ENCODE results near the gene ARID1B. TPM values are rescaled to one million over a fixed set of nuclear protein-coding genes. Genes with fewer than 3 reads are reported as not detected.

ARID1B gene
- total and polyA plus RNA-seq, 2 of the 4 experiments (the other 2 are of a cell fraction) = 14.5 to 20.1 TPM

DNA sequence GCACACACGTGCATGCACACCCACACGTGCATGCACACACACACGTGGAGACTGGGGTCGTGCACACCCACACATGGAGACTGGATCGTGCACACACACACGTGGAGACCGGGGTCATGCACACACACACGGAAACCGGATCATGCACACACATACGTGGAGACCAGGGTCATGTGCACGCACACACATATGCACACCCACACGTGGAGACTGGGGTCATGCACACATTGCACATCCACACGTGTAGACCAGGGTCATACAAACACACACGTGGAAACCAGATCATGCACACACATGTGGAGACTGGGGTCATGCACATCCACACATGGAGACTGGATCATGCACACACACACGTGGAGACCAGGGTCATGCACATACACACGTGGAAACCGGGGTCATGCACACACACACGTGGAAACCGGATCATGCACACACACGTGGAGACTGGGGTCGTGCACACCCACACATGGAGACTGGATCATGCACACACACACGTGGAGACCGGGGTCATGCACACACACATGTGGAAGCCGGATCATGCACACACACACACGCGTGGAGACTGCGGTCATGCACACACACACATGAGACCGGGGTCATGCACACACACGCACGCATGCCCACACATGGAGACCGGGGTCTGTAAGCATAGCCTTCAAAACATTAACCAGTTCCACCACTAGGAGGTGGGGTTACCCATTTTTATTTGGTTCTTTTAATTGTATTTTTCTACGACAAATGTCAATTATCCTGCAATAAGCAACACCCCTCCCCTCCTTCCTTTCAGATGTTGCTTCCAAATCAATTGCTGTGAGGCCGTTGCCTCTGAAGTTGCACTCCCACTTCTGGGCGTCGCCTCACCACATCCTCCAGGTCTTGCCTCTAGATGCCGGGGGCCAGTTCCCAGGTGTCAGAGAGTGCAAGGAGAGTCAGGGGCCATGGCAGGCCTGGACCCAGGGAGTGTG lies 450.3 kb downstream of the ARID1B start:
- Histone ChIP-seq H3K27ac (ENCODE audit: insufficient read depth, low read length) (no peak overlapping the region), H3K9ac (ENCODE audit: low read depth, low read length) (no peak overlapping the region), H3K4ac (ENCODE audit: low read depth, low read length) (no peak overlapping the region), H4K20me1 (ENCODE audit: insufficient read depth, low read length) (no peaks in the 10 kb centered on the region), H2AK9ac (replicated peaks; ENCODE audit: low read depth, low read length, poor library complexity) (peak overlapping the region; percentile 5), H3K36me3 (ENCODE audit: control insufficient read depth, insufficient read depth, low read length) (no peaks in the 10 kb centered on the region), H2AK5ac (ENCODE audit: low read depth, low read length) (no peak overlapping the region), H3K79me1 (ENCODE audit: low read depth in 1 of 2, low read length in 2 of 2) (no peaks in the 10 kb centered on the region), H3K9me3 (ENCODE audit: control insufficient read depth, insufficient read depth, low read length) (no peaks in the 10 kb centered on the region), H3K14ac (replicated peaks; ENCODE audit: low read depth, low read length) (no peak overlapping the region), H2BK20ac (ENCODE audit: low read depth, low read length) (no peak overlapping the region), H4K8ac (ENCODE audit: low read depth in 2 of 2, low read length in 2 of 2) (no peak overlapping the region), H3K4me3 (ENCODE audit: insufficient read depth, low read depth, low read length) (no peak overlapping the region), H2AFZ (replicated peaks; ENCODE audit: low read length, poor library complexity) (no peak overlapping the region), H3K56ac (ENCODE audit: extremely low read depth, insufficient read depth, low read length) (no peak overlapping the region), H2BK15ac (ENCODE audit: low read depth, low read length) (no peak overlapping the region), H3K4me2 (ENCODE audit: low read depth, low read length) (no peak overlapping the region), H2BK5ac (ENCODE audit: low read depth, low read length, poor library complexity, severe bottlenecking) (no peak overlapping the region), H3K9me1 (ENCODE audit: insufficient read depth, low read length) (peaks cover 4% of the 10 kb centered on the region; the same call in 1 of the 2 replicates), H2BK120ac (ENCODE audit: low read depth, low read length) (no peak overlapping the region), H3K18ac (ENCODE audit: low read depth, low read length) (no peak overlapping the region), H4K91ac (ENCODE audit: insufficient read depth, low read depth, low read length) (no peak overlapping the region), H3K23ac (ENCODE audit: low read depth, low read length) (no peak overlapping the region), H4K5ac (ENCODE audit: low read depth, low read length) (no peak overlapping the region), H3K27me3 (ENCODE audit: control insufficient read depth, insufficient read depth, low read length) (peaks cover 3% of the 10 kb centered on the region; the same call in 1 of the 2 replicates), H3K4me1 (ENCODE audit: control insufficient read depth, insufficient read depth, low read length) (no peaks in the 10 kb centered on the region)
- dilution Hi-C loops (cut with HindIII; ENCODE audit: low sequenced_read_pairs, unreplicated experiment) = no loop called here
- CTCF ChIA-PET = interaction anchor here (0.6 kb wide), 1 partner anchor 58 kb away, joined by 3 read pairs; no protein-coding TSS in a partner anchor
- no TSS peak for BruUV-seq (replicated peaks)
- WGBS, 2 experiments (ENCODE audit: extremely low coverage in 2 of 2, insufficient read length in 1 of 2) = 89% methylated on average over 26 of the region's 36 CpGs; no CpG with 5 or more reads in 1 of the 2 experiments
- DNase-seq = no peak
- in situ Hi-C loops (cut with MboI; ENCODE audit: low sequenced_read_pairs) = no loop called here
- POLR2A ChIA-PET (ENCODE audit: unreplicated experiment) = interaction anchor here (0.6 kb wide), 1 partner anchor 13 kb away, joined by 11 read pairs; no protein-coding TSS in a partner anchor
- ATAC-seq (ENCODE audit: low read depth) = peak; percentile 42; the same call in 1 of the 2 replicates
- TF ChIP-seq POLR2A (IDR thresholded peaks at IDR 0.05; ENCODE audit: low read depth, low read length) (no peak), RAD21 (IDR thresholded peaks at IDR 0.05; ENCODE audit: low read length) (peak; percentile 22; the same call in 1 of the 2 replicates), MXI1 (IDR thresholded peaks at IDR 0.05; ENCODE audit: borderline replicate concordance, low read depth, low read length) (no peak)
- TF ChIP-seq, protein P1, sequence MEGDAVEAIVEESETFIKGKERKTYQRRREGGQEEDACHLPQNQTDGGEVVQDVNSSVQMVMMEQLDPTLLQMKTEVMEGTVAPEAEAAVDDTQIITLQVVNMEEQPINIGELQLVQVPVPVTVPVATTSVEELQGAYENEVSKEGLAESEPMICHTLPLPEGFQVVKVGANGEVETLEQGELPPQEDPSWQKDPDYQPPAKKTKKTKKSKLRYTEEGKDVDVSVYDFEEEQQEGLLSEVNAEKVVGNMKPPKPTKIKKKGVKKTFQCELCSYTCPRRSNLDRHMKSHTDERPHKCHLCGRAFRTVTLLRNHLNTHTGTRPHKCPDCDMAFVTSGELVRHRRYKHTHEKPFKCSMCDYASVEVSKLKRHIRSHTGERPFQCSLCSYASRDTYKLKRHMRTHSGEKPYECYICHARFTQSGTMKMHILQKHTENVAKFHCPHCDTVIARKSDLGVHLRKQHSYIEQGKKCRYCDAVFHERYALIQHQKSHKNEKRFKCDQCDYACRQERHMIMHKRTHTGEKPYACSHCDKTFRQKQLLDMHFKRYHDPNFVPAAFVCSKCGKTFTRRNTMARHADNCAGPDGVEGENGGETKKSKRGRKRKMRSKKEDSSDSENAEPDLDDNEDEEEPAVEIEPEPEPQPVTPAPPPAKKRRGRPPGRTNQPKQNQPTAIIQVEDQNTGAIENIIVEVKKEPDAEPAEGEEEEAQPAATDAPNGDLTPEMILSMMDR (conservative IDR thresholded peaks at IDR 0.05; ENCODE audit: low read depth, low read length) = peak; percentile 36; the same call in 1 of the 2 replicates
- TF ChIP-seq, protein P2, sequence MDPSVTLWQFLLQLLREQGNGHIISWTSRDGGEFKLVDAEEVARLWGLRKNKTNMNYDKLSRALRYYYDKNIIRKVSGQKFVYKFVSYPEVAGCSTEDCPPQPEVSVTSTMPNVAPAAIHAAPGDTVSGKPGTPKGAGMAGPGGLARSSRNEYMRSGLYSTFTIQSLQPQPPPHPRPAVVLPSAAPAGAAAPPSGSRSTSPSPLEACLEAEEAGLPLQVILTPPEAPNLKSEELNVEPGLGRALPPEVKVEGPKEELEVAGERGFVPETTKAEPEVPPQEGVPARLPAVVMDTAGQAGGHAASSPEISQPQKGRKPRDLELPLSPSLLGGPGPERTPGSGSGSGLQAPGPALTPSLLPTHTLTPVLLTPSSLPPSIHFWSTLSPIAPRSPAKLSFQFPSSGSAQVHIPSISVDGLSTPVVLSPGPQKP (IDR thresholded peaks at IDR 0.05; ENCODE audit: borderline replicate concordance, low read depth, low read length) = no peak
- intact Hi-C loops (cut with micrococcal nuclease) = no loop called here

Data from IMR-90 (cell line).